ENCODE data around the gene RUFY2.
"Not testable (repeated sequence)": the region's sequence is repeated elsewhere in the genome, so short reads cannot be mapped to it uniquely, and the experiment has no call there.

RUFY2 gene, protein sequence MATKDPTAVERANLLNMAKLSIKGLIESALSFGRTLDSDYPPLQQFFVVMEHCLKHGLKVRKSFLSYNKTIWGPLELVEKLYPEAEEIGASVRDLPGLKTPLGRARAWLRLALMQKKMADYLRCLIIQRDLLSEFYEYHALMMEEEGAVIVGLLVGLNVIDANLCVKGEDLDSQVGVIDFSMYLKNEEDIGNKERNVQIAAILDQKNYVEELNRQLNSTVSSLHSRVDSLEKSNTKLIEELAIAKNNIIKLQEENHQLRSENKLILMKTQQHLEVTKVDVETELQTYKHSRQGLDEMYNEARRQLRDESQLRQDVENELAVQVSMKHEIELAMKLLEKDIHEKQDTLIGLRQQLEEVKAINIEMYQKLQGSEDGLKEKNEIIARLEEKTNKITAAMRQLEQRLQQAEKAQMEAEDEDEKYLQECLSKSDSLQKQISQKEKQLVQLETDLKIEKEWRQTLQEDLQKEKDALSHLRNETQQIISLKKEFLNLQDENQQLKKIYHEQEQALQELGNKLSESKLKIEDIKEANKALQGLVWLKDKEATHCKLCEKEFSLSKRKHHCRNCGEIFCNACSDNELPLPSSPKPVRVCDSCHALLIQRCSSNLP

DNA sequence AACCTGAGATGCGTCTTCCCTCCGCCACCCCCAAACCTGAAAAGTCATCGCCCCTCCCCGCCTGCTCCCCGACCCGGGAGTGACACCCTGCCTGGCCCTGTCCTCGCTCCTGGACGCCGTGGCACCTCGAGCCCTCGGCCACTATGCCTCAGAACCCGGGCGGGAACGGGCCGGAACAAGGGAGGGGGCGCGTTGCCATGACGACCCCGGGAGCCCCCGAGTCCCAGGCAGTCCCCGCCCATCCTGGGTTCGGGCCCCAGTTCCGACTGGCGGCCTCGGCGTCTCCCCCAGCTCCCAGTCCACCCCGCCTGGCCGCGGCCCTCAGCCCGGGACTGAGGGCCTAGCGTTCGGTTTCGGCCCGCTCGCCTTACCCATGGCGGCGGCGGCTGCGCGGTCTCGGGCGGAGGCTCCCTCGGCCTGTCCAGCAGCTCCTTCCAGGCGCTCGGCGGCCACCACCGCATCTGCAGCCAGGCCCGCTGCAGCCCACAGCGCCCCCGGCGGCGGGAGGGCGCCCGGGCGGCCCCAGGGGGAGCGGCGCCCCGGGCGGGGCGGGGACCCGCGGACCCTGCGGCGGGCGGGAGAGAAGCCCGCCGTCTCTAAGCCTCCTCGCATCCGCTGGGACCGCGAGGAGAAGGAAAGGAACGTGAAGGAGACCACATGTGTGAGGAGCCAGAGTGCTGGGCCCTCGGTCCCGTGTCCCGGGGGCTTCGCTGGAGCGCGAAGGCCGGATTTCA, at the start of gene RUFY2:
RUFY2 (minus strand) TSS at position 463 of the 734 bp plus-strand sequence; CDS start at position 375, 88 bp downstream.
- peak; percentile 27 for DNase-seq

- not testable (repeated sequence) for DNase-seq
Measured at GRCh38 chr10:68449698-68450097, 42.6 kb upstream of the RUFY2 start.

DNA sequence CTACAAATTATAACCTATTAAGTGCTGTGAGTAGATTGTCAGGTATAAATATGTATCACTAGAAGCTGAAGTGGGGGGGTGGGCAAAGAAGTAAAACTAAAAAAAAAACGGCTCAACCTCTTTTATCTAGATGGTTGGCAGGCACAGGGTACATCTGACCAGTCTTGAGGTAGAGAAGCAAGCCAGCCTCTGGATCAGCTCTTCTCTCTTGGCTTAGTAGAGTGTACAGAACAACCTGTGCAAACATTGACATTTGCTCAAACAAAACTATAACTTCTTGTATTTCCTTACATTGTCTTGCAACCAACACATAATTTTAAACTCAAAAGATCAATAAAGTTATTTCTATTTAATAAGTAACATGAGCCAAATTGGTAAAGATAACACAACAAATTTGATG, 39.1 kb upstream of the RUFY2 start:
- no peak for DNase-seq

DNA sequence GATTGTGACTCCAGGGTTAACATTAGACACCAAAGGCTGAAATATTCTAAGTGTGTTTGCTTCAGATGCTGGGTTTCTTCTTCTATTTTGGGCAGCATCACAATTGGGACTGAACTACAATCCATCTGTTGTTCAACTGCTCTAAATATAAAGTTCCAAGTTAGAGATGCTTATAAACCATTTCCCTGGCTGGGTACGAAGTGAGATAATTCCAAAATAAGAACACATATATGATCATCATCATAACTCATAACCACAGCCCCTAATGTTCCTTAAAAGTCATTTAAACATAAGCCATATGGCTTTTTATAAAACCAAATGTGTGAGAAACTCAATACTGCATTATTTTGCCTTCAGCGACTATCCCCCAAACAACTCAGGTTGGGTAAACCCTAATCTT, 35.9 kb upstream of the RUFY2 start:
- no peak for DNase-seq

DNA sequence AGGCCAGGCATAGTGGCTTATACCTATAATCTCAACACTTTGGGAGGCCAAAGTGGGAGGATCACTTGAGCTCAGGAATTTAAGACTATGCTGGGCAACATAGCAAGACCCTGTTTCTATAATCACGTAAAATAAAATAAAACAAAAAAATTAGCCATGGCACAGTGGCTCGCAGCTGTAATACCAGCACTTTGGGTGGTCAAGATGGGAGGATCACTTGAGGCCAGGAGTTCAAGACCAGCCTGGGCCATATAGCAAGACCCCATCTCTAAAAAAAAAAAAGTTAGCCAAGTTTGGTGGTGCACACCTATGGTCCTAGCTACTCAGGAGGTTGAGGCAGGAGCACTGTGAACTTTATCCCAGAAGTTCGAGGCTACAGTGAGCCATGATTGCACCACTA, 33.8 kb upstream of the RUFY2 start:
- DNase-seq: no peak

- DNase-seq: no peak
Measured at GRCh38 chr10:68435803-68436202, 28.7 kb upstream of the RUFY2 start.

DNA sequence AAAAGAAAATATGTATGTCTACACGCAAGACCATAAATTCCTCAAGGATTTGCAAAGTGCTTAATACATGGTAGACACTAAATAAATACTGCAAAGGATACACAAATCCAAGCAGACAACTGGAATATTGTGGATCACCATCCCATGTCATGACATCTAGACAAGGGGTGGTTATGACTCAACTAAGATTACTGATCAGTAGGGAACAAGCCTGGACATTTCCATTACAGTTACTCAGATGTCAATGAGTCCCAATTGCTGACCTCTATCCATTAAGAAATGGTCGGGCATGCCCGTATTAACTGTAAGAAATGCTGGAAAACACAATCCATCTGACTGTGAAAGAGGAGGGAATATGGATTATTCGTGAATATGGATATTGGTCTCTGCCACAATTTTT, 27.6 kb upstream of the RUFY2 start:
- DNase-seq: no peak

- DNase-seq: no peak
Measured at GRCh38 chr10:68428396-68429104, 21.5 kb upstream of the RUFY2 start.

- no peak for DNase-seq
Measured at GRCh38 chr10:68424454-68425014, 17.5 kb upstream of the RUFY2 start.

DNA sequence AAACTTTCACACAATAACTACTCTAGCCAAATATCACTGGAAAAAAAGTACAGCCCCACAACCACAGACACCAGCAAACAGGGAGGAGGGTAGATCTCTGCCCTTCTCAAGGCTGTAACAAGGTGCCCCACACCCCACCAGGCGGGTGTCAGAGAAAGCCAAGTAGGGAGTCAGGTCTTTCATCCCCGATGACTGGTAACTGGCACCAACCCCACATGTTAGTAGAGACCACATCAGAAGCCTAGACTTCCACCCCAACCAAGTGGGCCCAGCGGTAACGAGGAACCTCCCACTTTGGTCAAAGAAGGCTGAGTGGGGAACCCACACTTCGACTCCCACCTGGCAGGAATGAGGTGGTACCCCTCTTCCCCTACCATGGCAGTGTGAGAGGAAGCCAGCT, 16.4 kb upstream of the RUFY2 start:
- DNase-seq: no peak

GRCh38 chr10:68419376-68419775, 12.3 kb upstream of the RUFY2 start:
- DNase-seq: no peak

GRCh38 chr10:68408898-68409518, 1.9 kb upstream of the RUFY2 start:
- no peak for DNase-seq

DNA sequence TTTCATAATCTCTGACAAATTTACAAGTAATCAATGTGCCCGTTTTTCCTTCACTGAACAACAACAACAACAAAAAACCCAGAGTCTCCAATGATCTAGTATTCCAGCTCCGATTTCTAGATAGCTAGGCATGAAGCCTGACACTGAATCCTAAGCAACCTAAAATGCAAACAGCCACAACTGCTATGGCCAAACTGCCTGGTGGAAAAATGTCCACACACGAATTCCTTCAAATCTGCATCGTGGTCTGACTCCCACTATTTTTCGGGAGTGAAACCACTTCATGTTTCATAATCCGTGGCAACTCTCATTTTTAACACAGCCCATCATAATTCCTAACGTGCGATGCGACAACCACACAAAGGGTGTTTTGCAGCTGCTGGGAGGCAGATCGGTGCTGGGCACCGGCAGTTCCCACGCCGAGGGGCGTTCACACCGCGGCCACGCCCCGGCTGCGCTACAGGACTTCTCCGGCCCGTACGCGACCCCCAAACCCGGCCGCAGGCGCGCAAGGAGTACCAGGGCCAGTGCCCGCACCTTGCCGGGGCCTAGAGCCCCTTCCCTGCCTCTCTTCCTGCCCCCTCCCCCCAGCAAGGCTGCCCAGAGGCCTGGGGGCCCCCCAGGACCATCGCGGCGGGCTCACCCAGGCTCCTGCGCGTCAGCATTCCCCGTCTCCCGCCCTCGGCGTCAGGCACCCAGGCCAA, 814 bp downstream of the RUFY2 start:
- DNase-seq: no peak

DNA sequence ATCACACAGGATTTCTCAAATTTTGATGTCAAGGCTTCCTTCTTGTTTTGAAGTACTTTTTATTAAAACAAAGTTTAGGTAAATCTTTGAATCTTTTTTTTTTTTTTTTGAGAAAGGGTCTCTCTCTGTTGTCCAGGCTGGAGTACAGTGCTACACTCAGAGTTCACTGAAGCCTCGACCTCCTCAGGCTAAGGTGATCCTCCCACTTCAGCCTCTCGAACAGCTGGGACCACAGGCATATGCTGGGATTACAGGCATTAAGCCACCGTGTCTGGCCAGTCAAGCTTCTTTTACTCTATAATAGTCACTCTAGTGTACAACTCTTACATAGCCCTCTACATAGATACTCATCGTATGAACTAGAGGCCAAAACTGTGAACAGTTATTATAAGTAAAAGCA, 3.4 kb downstream of the RUFY2 start:
- DNase-seq: no peak

DNA sequence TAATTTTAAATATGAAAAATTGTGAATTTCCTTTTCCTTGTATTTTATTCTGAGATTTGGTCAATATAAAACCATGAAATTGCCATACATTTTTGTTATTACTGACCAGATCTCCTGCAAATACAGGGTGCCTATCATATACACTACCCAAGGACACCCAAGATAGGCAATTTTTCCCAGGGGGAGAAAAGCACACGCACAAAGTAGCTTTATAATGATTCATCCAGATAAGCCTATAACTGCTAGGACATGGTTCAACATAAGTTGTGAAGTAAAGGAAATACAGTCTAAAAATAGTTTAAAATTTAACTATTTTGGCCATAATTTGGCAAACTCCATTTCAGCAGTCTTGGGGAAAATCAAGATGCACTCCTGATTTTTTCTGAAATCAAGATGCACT, 4.8 kb downstream of the RUFY2 start:
- no peak for DNase-seq

DNA sequence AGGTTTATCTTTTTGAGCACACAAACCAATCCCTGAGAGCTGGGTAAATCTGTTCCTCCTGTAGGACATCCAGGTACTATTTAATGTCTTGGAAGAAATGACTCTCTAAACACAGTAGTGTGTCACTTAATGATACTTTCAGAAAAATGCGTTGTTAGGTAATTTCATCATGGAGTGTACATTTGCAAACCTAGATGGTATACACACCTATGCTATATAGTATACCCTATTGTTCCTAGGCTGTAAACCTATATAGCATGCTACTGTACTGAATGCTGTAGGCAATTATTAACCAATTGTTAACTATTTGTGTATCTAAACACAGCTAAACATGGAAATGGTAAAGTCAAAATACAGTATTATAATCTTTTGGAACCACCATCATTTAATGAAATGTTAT, 10.1 kb downstream of the RUFY2 start:
- no peak for DNase-seq

DNA sequence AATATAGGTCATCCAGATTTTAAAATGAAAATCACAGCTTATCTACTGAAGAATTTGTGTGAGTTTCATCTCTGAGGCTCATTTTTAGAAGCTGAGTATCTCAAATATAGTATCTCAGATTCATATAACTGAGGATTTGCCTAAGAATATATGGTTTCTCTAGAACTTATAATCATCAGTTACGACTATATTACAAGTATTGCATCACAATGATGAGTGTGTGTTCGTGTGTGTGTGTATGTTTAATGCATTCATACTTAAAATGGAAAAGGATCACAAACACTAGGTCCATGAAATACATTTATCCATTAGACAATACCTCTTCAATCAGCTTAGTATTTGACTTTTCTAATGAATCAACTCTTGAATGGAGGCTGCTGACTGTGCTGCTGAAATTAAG, 21.3 kb downstream of the RUFY2 start:
- no peak for DNase-seq

- DNase-seq: no peak
Measured at GRCh38 chr10:68371604-68372003, 35.5 kb downstream of the RUFY2 start.

DNA sequence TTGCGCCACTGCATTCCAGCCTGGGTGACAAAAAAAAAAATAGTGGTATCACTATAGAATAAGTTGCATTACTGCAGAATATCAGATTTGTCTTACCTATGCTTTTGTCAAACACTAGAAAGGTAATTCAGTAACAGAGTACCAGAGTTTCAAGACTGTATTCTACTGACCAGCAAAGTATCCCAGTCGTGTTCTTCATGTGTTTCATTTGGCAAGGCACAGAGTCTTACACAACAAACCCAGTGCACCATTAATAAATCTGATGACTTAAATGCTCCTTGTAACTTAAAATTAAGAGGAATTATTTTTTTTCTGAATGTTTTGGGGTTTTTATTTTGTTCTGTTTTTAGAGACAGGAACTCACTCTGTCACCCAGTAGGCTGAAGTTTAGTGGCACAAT, 40.0 kb downstream of the RUFY2 start:
- DNase-seq: no peak

DNA sequence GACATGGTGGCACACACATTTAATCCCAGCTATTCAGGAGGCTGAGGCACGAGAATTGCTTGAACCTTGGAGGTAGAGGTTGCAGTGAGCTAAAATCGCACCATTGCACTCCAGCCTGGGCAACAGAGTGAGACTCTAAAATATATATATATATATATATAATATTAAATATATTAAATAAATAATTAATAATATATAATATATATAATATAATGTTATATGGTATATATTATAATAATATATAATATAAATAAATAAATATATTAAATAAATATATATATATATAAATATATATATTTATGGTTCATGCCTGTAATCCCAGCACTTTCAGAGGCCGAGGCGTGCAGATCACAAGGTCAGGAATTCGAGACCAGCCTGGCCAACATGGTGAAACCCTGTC, 40.5 kb downstream of the RUFY2 start:
- DNase-seq: no peak

- no peak for DNase-seq
Measured at GRCh38 chr10:68365611-68366010, 41.5 kb downstream of the RUFY2 start.
